Measurements from ENCODE around the gene RAPGEF1.
"Not testable (repeated sequence)": the region's sequence is repeated elsewhere in the genome, so short reads cannot be mapped to it uniquely, and the experiment has no call there.

DNA sequence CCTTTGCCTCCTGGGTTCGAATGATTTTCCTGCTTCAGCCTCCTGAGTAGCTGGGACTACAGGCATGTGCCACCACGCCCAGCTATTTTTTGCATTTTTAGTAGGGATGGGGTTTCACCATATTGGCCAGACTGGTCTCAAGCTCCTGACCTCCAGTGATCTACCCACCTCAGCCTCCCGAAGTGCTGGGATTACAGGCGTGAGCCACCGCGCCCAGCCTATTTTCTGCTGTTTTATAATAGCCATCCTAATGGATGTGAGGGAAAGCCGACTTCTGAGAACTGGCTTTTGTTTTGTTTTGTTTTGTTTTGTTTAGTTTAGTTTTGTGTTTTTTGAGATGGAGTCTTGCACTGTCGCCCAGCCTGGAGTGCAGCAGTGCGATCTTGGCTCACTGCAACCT is 13.9 kb upstream of the RAPGEF1 start:
- not testable (repeated sequence) for TF ChIP-seq POLR2A (IDR thresholded peaks at IDR 0.05); CTCF (IDR thresholded peaks at IDR 0.05 in 8 of 11, conservative IDR thresholded peaks at IDR 0.05 in 3 of 11)

Data from spleen (tissue), 7 donors.